ENCODE measurements around the gene CAMTA1.

GRCh38 chr1:6885426-6885825, 100.2 kb downstream of the CAMTA1 start:
- no peak for TF ChIP-seq POLR2AphosphoS5 (IDR thresholded peaks at IDR 0.05; ENCODE audit: low read depth, low read length)
- no peak for TF ChIP-seq REST (IDR thresholded peaks at IDR 0.05; ENCODE audit: insufficient read depth in 1 of 2, low read depth in 2 of 2, low read length in 1 of 2)
